A172 (cell line): ENCODE measurements around the gene NLRC5. TPM values are rescaled to one million over a fixed set of nuclear protein-coding genes. Genes with fewer than 3 reads are reported as not detected.
A peak's percentile ranks its signal among the peaks of the same experiment; 100 is the strongest.

Source experiments
- DNase-seq: peaks from one replicate; pipeline ENCODE4 v3.0.0-alpha.2; 2015; ENCODE audit warnings: low spot score
- total RNA-seq: library from RNA; depleted of rRNA; stranded (reverse); fragments of >200 nt; shearing (Covaris generic); gene quantifications from 2 replicates; pipeline ENCODE4 v1.2.3, GENCODE V29; 2014; rRNA removed

NLRC5 gene, protein sequence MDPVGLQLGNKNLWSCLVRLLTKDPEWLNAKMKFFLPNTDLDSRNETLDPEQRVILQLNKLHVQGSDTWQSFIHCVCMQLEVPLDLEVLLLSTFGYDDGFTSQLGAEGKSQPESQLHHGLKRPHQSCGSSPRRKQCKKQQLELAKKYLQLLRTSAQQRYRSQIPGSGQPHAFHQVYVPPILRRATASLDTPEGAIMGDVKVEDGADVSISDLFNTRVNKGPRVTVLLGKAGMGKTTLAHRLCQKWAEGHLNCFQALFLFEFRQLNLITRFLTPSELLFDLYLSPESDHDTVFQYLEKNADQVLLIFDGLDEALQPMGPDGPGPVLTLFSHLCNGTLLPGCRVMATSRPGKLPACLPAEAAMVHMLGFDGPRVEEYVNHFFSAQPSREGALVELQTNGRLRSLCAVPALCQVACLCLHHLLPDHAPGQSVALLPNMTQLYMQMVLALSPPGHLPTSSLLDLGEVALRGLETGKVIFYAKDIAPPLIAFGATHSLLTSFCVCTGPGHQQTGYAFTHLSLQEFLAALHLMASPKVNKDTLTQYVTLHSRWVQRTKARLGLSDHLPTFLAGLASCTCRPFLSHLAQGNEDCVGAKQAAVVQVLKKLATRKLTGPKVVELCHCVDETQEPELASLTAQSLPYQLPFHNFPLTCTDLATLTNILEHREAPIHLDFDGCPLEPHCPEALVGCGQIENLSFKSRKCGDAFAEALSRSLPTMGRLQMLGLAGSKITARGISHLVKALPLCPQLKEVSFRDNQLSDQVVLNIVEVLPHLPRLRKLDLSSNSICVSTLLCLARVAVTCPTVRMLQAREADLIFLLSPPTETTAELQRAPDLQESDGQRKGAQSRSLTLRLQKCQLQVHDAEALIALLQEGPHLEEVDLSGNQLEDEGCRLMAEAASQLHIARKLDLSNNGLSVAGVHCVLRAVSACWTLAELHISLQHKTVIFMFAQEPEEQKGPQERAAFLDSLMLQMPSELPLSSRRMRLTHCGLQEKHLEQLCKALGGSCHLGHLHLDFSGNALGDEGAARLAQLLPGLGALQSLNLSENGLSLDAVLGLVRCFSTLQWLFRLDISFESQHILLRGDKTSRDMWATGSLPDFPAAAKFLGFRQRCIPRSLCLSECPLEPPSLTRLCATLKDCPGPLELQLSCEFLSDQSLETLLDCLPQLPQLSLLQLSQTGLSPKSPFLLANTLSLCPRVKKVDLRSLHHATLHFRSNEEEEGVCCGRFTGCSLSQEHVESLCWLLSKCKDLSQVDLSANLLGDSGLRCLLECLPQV (N-terminal part only)
- total RNA-seq: 15.0 and 20.2 TPM in 2 replicates

- DNase-seq: peak; percentile 74
Measured at GRCh38 chr16:56988948-56989945, at the start of gene NLRC5. NLRC5 (plus strand) TSS chr16:56989557; CDS start chr16:57020713, 31,156 bp downstream.

GRCh38 chr16:56939801-56940200 lies 49.6 kb upstream of the NLRC5 start:
- DNase-seq: no peak

GRCh38 chr16:56941092-56941491 lies 48.3 kb upstream of the NLRC5 start:
- no peak for DNase-seq

DNA sequence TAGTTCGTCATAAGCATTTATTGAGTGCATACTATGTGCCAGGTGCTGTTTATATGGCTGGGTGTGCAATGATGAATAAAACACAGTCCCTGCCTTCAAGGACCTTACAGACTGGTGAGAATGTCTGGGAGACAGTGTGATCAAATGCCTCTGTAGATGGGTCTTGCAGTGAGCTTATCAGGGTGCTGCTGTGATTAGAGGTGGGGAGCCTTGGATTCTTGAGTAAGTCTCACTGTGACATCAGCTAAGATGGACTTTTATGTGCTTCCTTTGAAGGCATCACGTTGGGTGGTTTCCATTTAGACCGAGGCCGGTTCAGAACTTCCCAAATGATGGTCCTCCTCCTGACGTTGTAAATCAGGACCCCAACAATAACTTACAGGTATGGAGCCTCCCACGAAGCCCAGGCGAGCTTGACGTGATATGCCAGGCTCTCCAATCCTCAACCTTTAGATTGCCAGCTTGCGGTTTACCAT lies 47.5 kb upstream of the NLRC5 start:
- DNase-seq: no peak

- no peak for DNase-seq
Measured at GRCh38 chr16:56943761-56944375, 45.5 kb upstream of the NLRC5 start.

DNA sequence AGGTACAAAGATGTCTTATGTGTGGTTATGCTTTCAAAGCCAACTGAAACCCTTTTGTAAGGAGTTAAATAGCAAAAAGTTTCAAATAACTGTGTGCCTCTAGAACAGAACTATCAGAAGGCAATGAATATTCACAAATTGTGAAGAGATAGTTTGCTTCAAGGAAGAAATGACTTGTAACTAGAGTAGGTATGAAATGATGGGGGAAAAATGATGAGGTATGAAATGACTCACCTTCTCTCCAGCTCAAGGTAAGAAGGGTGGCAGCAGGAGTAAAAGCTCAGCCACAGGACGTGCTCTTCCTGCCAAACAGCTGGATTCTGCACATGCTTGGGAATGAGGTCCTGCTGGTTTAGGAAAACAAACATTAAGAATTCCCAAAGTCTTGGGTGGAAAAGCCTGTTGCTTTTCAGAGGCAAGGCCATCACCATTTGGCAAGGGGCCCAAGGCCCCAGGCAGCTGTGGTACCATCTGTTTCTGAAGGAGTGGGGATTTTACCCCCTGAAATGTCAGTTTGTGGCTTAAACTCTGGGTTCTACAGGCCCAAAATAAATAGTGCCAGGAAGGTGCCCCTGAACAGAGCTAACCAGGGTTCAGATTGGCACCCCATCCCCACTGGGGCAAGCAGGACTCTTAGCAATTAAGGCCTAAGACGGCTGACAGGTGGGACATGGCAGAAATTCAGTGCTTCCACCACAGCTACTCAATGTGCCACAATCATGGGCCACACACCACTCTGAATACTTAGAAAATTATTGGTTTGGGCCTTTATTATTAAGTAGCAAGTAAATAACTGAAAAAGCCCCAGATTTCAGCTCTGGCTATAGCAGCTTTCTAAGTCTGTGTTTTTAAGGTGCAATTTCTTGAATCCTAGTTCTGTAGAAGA lies 44.2 kb upstream of the NLRC5 start:
- DNase-seq: no peak

- no peak for DNase-seq
Measured at GRCh38 chr16:56945847-56946527, 43.4 kb upstream of the NLRC5 start.

DNA sequence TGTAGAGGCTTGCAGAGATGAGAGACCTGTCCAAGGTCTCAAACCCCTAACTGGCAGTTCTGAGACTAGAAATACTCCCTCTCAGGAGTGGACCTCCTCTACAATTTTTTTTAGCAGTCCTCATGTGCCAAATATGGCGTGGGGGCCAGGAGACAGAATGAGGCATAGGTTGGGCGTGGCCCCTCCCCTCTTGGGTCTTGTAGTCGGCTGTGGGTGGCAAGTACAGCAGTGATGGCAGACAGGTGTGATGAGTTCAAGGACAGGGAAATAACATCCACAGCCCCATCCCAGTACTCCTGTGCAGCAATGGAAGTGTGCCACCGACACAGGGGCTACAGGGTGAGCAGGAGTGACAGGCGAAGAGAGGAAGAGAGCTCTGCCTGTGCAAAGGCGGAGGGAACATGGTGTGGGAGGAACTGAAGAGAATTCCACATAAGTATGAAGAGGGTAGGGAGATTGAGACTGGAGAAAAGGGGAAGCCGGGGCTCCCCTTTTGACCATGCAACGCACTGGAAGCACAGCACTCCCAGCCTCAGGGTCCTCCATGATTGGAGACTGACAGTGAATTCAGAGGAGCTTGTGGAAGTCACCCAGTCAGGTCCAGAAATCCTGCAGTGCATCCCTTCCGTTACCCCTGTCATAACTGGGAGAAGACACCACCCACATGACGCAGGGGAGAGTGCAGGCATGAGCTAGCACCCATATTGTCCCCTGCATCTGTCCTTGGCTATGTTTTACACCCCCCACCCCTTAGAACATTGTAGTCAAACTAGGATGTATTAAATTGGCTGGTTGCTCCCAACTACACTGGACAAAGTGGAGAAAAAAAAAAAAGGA lies 42.4 kb upstream of the NLRC5 start:
- DNase-seq: no peak

- no peak for DNase-seq
Measured at GRCh38 chr16:56947604-56947995, 41.8 kb upstream of the NLRC5 start.

GRCh38 chr16:56948234-56948633 lies 41.1 kb upstream of the NLRC5 start:
- no peak for DNase-seq

DNA sequence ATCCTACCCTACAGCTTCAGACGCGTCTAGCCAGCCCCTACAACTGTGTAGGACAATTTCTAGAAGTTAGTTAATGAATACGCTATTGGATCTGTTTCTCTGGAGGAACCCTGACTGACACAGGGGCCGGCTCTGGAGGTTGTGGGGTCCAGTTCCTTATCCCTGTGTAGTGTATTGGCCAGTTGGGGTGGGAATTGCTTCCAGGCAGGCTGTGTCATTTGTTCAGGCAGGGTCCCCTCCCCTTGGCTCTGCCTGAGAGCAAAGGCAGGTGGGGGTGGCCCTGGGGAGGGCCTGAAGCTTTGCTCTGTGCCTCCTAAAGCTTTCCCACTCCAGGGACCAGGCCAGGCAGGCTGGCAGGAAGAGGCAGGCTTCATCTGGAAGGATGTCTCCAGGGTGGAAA lies 39.3 kb upstream of the NLRC5 start:
- no peak for DNase-seq

DNA sequence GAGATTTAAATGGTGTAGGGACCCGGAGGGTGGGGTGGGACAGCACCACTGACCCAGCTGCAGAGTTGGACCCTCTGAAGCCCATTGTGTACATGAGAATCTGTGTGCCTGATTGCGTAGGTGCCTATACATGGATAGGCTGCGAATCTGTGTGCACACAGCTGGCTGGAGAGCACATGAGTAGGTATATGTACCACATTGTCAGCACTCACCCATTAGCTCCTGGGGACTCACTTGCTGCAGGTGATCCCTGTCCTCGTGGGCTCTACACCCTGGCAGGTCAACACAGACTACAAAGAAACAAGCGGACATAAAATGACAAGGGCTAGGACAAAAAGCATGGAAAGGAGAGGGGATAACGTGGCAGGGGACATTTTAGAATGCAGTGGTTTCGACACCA lies 38.9 kb upstream of the NLRC5 start:
- DNase-seq: no peak

- peak; percentile 63 for DNase-seq
Measured at GRCh38 chr16:56950881-56951771, 38.2 kb upstream of the NLRC5 start.

DNA sequence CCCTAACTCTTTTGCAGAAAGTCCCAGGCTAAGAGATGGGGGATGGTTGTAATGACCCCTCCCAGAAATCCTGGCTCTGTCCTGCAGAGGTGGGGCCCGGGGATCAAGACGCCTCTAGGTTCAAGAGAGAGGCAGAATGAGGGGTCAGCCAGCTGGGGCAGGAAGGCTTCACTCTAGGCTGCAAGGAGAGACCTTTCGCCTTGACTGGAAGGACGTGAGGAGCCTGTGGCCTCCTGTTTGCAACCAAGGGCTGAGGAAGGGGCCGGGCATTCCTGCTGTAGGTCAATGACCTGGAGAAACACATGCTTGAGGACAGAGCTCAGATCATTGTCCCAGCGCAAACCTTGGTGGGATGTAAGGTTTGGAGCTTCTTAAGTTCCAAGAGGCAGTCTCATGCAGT lies 36.4 kb upstream of the NLRC5 start:
- no peak for DNase-seq

GRCh38 chr16:56956076-56956475 lies 33.3 kb upstream of the NLRC5 start:
- no peak for DNase-seq

DNA sequence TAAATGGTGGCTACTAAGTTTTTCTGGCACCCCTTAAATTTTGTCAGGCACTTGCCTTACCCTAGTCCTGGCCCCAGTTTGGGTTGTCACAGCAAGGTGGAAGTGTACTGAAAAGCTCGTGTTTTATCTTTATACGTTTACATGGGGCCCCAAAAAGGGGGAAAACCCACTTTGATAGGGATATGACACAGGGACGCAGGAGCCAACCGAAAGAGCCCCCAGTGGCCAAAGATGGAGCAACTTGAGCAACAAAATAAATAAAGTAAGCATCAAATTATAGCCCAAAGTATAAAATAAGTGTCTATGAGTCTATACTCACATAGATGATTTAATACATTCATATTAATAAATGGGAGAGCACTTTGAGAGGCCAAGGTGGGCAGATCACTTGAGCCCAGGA lies 32.6 kb upstream of the NLRC5 start:
- no peak for DNase-seq
